Posterior vena cava (tissue), 2 donors: Measurements from ENCODE around the gene SRPK3. TPM values are rescaled to one million over a fixed set of nuclear protein-coding genes. Genes with fewer than 3 reads are reported as not detected.
"Not testable (repeated sequence)": the region's sequence is repeated elsewhere in the genome, so short reads cannot be mapped to it uniquely, and the experiment has no call there.

Experiments
- DNase-seq: peaks from one replicate; pipeline ENCODE4 v3.0.0-alpha.2; 2020; ENCODE audit warnings: low spot score
- intact Hi-C, 2 donors: fragments of 100-400 bp; cut with DNase I; formaldehyde crosslinking; loops; one replicate each; pipeline versions ENCODE4 v1.14.1 to v1.14.2; 2022 to 2023
- total RNA-seq, 2 donors: library from RNA; stranded (reverse); fragmentation: NEBNext Ultra II Directional; extraction: Animal tissue kit (Norgen Biotek cat#: 25700); gene quantifications; one replicate each; pipeline ENCODE4 v1.2.1, GENCODE V29; 2021
- donor health status: DM: yes; HTN: yes; CAD: no.
- donor health status: DM: yes; HTN: yes; CAD: no.

SRPK3 gene
- total RNA-seq, 2 donors from 2014 or later, result 5.4 to 9.8 TPM

DNA sequence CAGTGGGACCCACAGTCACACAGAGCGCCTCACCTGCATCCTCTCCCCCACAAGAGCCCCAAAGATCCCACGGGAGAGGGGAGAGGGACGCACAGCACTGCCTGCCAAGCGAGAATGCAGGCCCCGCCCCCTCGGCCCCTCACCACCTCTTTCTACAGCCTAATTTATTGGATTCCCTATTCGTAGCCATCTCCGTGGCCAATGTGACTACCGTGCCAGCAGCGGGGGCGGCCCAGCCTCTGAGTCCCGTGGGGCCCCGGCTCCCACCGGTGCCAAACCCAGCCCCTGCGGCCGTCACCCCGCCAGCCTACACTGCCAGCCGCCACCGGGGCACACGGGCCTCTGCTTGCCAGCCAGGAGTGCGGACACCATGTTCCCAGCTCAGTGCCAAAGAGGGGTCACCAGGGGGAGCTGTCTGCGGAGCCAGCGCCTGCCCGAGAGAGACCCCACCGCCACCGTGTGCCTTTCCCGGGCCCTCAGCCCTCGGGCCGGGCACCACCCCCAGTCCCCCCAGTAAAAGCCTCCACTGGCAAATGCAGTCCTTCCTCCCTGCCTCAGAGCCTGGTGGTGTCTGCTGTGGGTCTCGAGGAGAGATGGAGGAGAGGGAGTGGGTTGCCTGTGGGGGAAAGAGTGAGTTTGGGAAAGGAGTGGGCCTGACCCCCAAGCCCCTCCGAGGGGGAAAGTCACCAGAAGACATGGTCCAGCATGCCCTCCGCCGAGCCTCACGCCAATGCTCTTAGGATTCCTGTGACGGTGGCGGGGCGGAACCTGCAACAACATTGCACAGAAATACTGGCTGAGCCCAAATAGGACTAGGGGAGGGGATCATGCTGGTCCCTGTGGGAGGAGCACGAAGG, 36.4 kb upstream of the SRPK3 start:
- intact Hi-C loops, result no loop called here
- no peak for DNase-seq

GRCh38 chrX:153745067-153745433, 35.8 kb upstream of the SRPK3 start:
- intact Hi-C loops, DNase-seq: not testable (repeated sequence)

GRCh38 chrX:153746359-153746758, 34.5 kb upstream of the SRPK3 start:
- no peak for DNase-seq
- intact Hi-C loops, result no loop called here

- DNase-seq, intact Hi-C loops: not testable (repeated sequence)
Measured at GRCh38 chrX:153746991-153747390, 33.9 kb upstream of the SRPK3 start.

- intact Hi-C loops, DNase-seq: not testable (repeated sequence)
Measured at GRCh38 chrX:153749017-153749416, 31.8 kb upstream of the SRPK3 start.

DNA sequence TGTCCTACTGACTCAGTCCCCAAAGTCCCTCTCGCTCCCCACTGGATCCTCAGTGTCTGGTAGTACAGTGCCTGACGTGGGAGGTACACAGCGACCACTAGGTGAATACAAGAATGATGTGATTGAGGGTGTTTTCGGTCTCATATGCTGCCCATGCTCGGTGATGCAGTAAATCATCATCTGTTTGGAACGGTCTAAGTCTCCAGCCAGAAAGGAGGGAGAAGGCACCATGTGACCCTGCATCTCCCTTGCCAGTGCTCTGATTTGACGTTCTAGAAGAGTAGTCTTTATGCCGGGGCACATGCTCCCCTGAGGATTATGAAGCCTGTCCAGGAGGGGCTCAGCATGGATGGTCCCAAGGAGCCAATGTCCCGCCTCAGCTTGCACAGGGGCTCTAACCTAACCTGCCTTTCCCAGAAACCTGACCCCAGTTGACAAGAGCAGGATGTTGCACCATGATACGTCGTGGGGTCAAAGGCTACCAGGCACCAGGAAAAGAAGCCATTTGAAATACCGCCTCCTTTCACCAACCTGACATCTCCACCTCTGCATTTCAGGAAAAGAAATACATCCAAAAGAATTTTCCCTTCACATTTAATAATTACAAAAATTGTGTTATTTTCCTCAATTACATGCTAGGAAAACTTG, 30.6 kb upstream of the SRPK3 start:
- DNase-seq, result no peak
- intact Hi-C loops, result no loop called here

GRCh38 chrX:153755136-153755535, 25.7 kb upstream of the SRPK3 start:
- intact Hi-C loops, result no loop called here
- DNase-seq, result no peak

DNA sequence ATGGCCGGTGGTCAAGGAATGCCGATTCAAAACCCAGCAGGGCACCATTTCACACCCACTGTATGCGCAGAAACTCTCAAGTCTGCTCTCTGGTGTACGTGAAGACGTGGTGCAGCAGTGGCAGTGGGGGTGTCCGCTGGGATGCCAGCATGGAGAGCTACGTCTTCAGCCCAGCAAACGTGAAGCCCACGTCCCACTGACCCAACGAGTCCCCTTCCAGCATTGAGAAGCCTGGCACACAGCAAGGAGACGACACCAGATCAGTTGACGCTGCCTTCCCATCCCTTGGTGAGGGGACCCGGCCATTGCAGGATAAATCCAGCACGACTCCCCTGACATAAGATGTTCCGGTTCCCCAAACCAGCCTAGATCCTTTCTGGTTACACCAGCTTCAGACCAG, 19.0 kb upstream of the SRPK3 start:
- DNase-seq, result no peak
- intact Hi-C loops, result no loop called here

- intact Hi-C loops, result no loop called here
- no peak for DNase-seq
Measured at GRCh38 chrX:153762626-153763173, 18.1 kb upstream of the SRPK3 start.

- intact Hi-C loops, result no loop called here
Measured at GRCh38 chrX:153763298-153763932, 17.4 kb upstream of the SRPK3 start.

GRCh38 chrX:153763989-153764755, 16.7 kb upstream of the SRPK3 start, which contains the start of gene PLXNB3:
TSS of gene PLXNB3 (plus strand) at chrX:153764249. CDS start at chrX:153765536, 1,287 bp downstream.
- intact Hi-C loops, result loop anchor here in 1 of 2 donors (2.0 kb wide), 1 partner anchor 189 kb away; no protein-coding TSS in a partner anchor
- peak; percentile 93 for DNase-seq

More at GRCh38 chrX:153763298-153763932, 17.4 kb upstream of the SRPK3 start:
- no peak for DNase-seq

- intact Hi-C loops, result loop anchor here in 1 of 2 donors (2.0 kb wide), 1 partner anchor 188 kb away; no protein-coding TSS in a partner anchor
- no peak for DNase-seq
Measured at GRCh38 chrX:153764786-153765137, 16.1 kb upstream of the SRPK3 start.

DNA sequence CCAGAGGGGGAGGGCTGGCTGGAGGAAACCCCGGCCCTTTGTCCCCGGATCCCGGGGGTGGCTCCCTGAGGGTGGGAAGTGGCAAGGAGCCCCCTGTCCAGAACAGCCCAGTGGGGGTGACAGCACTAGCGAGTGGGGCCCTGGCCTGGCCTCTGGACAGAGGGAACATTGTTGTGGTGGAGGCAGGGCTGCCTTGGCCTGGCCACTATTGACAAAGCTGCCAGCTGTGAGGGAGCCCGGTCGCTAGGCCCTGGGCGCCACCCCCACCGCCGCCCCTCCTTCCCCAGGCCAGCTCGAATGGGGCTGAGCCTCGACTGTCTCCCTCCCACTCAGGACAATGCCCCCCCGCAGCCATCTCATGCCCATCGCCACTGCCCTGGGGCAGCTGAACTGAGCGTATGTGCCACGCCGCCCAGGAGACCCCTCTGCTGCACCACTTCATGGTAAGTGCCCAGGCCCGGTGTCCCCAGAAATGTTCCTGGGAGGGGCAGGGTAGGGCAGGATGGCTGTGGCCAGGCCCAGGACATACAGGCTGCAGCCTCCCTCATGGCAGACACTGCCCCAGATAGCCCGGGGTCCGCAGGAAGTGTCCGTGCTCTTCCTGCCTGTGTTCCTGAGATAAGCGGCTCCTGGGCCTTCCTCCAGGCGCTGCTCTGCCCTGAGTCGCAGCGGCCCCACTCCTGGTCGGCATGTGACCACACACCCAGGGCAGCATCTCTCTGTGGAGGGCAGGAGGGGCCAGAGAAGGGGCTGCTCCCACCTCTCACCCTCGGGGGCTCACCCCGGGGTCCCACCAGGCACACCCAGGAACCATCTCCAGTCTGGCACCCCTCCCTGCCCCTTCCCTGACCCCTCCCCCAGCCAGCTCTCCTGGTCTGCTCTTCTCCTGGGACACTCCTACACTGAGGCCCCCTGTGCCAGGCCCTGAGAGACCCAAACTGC, 15.4 kb upstream of the SRPK3 start:
- intact Hi-C loops, result loop anchor here in 1 of 2 donors (2.0 kb wide), 1 partner anchor 187 kb away; no protein-coding TSS in a partner anchor
- DNase-seq, result peak; percentile 81

GRCh38 chrX:153766098-153766817, 14.6 kb upstream of the SRPK3 start:
- intact Hi-C loops, result no loop called here
- peak; percentile 84 for DNase-seq

DNA sequence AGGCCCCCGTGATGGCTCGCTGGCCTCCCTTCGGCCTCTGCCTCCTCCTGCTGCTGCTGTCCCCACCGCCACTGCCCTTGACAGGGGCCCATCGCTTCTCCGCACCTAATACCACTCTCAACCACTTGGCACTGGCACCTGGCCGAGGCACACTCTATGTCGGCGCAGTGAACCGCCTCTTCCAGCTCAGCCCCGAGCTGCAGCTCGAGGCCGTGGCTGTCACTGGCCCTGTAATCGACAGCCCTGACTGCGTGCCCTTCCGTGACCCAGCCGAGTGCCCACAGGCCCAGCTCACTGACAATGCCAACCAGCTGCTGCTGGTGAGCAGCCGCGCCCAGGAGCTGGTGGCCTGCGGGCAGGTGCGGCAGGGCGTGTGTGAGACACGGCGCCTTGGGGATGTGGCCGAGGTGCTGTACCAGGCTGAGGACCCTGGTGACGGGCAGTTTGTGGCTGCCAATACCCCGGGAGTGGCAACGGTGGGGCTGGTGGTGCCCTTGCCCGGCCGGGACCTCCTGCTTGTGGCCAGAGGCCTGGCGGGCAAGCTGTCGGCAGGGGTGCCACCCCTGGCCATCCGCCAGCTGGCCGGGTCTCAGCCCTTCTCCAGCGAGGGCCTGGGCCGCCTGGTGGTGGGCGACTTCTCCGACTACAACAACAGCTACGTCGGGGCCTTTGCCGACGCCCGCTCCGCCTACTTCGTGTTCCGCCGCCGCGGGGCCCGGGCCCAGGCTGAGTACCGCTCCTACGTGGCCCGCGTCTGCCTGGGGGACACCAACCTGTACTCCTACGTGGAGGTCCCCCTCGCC, 13.8 kb upstream of the SRPK3 start:
- intact Hi-C loops, result no loop called here
- DNase-seq, result peak; percentile 76

DNA sequence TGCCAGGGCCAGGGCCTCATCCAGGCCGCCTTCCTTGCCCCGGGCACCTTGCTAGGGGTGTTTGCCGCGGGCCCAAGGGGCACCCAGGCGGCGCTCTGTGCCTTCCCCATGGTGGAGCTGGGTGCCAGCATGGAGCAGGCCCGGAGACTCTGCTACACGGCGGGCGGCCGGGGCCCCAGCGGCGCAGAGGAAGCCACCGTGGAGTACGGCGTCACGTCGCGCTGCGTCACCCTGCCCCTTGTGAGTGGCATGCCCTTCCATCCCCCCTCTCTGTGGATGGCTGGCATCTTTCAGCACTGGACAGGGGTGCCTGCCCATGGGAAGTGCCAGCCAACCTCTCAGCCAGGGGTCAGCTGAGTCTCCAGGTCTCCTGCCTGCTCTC, 13.2 kb upstream of the SRPK3 start:
- DNase-seq, result peak; percentile 79
- intact Hi-C loops, result no loop called here
